SKM-1 (cell line): Measurements from ENCODE around the gene HBQ1.
"Not testable (repeated sequence)": the region's sequence is repeated elsewhere in the genome, so short reads cannot be mapped to it uniquely, and the experiment has no call there.

Source experiments
- DNase-seq: peaks from one replicate; lab custom pipeline; 2025; ENCODE audit not compliant: unreplicated experiment; lab: John Stamatoyannopoulos, UW

Gene HBQ1

GRCh38 chr16:200388-200787, 20.1 kb downstream of the HBQ1 start:
- DNase-seq, result no peak

DNA sequence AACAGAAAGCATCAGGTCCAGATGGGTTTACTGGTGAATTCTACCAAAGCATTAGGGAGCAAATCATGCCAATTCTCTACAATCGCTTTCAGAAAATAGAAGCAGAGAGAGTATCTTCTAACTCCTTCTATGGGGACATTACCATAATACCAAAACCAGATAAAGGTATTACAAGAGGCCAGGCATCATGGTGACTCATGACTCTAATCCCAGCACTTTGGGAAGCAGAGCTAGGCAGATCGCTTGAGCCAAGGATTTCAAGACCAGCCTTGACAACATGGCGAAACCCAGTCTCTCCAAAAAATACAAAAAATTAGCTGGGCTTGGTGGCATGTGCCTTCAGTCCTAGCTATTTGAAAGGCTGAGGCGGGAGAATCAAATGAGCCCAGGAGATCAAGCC, 23.0 kb downstream of the HBQ1 start:
- no peak for DNase-seq

- DNase-seq, result not testable (repeated sequence)
Measured at GRCh38 chr16:204046-204445, 23.8 kb downstream of the HBQ1 start.

DNA sequence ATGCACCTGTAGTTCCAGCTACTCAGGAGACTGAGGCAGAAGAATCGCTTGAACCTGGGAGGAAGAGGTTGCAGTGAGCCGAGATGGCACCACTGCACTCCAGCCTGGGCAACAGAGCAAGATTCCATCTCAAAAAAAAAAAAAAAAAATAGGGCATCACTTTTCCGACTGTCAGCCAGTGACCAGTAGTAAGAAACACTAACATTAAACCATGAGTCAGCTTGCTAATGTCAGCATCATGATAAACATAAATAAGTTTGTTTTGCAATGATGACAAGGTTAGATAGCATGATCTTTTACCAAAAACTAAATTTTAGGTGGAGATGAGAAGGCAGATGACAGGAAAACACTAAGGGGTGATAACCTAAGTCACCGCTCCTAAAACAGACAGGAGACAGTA, 29.1 kb downstream of the HBQ1 start:
- DNase-seq, result not testable (repeated sequence)

DNA sequence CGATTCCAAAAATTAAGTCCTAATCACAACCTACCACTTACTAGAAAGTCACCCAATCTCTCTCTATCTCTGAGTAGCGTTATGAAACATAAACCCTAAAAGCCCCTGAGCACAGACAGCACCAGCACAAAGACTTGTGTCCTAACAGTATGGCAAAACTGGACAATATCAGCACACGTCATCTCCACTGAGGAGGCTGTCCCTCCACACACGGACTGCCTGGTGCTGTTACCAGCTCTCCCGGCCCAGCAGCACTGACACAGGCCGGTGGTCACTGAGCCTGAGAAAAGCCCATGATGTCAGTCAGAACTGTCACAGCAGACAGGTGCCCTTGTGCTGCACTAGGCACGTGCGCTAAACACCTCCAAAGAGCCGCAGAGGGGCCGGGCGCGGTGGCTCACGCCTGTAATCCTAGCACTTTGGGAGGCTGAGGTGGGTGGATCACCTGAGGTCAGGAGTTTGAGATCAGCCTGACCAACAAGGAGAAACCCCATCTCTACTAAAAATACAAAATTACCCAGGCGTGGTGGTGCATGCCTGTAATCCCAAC, 31.4 kb downstream of the HBQ1 start:
- not testable (repeated sequence) for DNase-seq

GRCh38 chr16:212999-213398, 32.7 kb downstream of the HBQ1 start:
- no peak for DNase-seq

- DNase-seq, result no peak
Measured at GRCh38 chr16:220021-220420, 39.8 kb downstream of the HBQ1 start.

DNA sequence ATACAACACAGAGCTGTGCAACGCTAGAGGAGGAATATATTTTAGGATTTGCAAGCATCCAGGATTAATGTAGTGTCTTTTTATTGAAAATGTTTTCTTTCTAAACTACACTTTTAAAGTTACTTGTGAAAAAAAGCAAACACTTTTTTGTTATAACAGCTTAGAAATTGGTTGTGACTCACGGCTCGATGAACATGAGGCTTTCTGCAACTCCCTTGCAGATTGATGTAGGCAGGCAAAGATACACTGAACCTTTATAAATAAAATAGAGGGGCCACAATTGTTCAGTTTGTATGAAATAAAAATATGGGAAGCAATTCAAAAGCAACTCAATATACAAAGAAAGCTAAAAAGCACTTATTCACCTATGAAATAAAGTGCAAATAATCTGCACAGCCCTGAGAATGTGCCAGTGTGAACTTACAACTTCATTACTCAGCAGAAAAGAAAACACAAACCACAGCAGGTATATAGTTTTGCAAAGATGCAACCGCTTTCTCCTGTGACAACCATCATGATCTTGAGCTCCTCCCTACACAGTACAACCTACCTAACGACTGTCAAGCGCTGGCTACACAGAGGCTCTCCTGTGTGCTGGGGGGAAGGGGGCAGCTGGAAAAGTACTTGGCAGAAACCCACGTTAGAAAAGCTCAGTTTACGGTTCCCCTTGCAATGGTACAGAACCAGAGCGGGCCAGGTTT, 48.0 kb downstream of the HBQ1 start:
- no peak for DNase-seq

DNA sequence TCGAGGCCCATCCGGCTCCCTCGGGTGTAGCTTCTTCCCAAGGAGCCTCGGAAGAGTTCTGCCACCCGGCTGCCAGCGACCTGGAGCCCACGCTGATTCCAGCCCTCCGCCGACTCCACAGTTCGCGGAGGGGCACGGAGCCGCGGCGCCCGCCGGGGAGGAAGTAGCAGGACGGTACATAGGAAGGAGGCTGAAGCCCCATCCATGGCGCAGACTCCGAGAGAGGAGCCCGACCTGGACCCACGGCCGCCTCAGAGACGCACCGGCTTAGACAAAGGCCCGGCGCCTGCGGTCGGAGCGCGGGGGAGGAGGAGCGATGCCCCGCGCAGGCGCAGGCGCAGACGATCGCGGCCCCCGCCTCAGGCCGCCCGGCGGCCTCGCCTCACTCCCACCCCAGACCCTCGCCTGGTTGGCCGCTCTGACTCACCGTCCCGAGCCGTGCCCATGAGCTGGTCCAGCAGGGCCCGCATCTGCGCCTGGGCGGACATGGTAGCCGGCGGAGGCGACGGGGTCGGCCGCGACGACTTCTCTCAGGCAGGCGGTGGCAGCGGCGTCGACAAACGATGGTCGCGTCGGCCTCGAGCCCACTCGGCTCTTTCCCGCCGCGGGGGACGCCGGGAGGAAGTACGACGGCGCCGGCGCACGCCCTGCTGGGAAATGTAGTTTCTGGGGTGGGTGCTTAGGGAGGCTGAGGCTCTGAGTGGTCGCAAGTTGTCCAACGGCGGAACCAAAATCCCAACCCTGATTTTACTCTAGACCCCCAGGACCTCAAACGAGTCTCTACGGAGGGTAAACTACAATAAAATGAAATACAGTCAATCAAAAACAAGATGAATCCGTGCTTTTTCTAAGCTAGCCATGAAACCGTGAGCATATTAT, 48.8 kb downstream of the HBQ1 start, which contains the start of gene LUC7L:
Gene LUC7L, minus strand, starts transcription at position 598 of the 879 bp plus-strand sequence. Its CDS starts 110 bp downstream, at position 488.
- peak; percentile 76 for DNase-seq

- DNase-seq, result no peak
Measured at GRCh38 chr16:229731-230281, 49.5 kb downstream of the HBQ1 start.

DNA sequence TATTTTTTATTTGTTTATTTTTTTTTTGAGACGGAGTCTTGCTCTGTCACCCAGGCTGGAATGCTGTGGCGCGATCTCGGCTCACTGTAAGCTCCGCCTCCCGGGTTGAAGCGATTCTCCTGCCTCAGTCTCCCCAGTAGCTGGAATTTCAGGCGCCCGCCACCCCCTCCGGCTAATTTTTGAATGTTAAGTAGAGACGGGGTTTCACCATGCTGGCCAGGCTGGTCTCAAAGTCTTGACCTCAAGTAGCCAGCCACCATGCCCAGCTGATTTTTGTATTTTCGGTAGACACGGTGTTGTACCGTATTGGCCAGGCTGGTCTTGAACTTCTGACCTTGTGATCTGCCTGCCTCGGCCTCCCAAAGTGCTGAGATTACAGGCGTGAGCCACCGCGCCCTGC, 50.1 kb downstream of the HBQ1 start:
- not testable (repeated sequence) for DNase-seq
